PC-9 (cell line): ENCODE measurements around the gene SCD5. TPM values are rescaled to one million over a fixed set of nuclear protein-coding genes. Genes with fewer than 3 reads are reported as not detected.

ENCODE experiments used
- BruUV-seq: library from RNA; stranded (reverse); fragments of 400-500 nt; replicated peaks from 2 replicates; lab custom pipeline; 2021; lab: Mats Ljungman, UMichigan
- CTCF ChIA-PET: fragments of 300-600 bp; sonication (Branson Sonifier 250); formaldehyde crosslinking; loops from one replicate; lab custom pipeline; 2022; ENCODE audit warnings: antibody characterized with exemption; lab: Charles Lee
- POLR2A ChIA-PET: fragments of 300-600 bp; sonication (Branson Sonifier 250); formaldehyde crosslinking; loops from one replicate; lab custom pipeline; 2022; ENCODE audit warnings: antibody characterized with exemption; ENCODE audit not compliant: unreplicated experiment; lab: Charles Lee
- DNase-seq, 2 experiments: peaks; one replicate each; pipeline versions ENCODE4 v3.0.0 to v3.0.0-alpha.2; 2015 to 2022; ENCODE audit warnings: mixed read lengths in 1 of 2
- H2AFZ ChIP-seq: fragments of 200-600 bp; sonication (generic); 2 replicates; pipeline ENCODE4 v1.8.1; 2017; ENCODE audit warnings: antibody characterized with exemption
- H3F3A ChIP-seq: fragments of 200-600 bp; sonication (generic); 2 replicates; pipeline ENCODE4 v1.8.1; 2017; ENCODE audit warnings: antibody characterized with exemption, mild to moderate bottlenecking, low read depth; ENCODE audit not compliant: insufficient read depth
- H3K27ac ChIP-seq: fragments of 200-600 bp; sonication (generic); 2 replicates; pipeline ENCODE4 v1.6.1; 2016; ENCODE audit warnings: mixed run types
- H3K27me3 ChIP-seq: fragments of 200-600 bp; sonication (generic); 2 replicates; pipeline ENCODE4 v1.6.1; 2016; ENCODE audit warnings: low read depth, mixed run types; ENCODE audit not compliant: insufficient read depth
- H3K36me3 ChIP-seq: fragments of 200-600 bp; sonication (generic); 2 replicates; pipeline ENCODE4 v1.6.1; 2016; ENCODE audit warnings: low read depth, mixed run types
- H3K4me1 ChIP-seq: fragments of 200-600 bp; sonication (generic); replicated peaks from 2 replicates; pipeline ENCODE4 v1.6.1; 2016; ENCODE audit warnings: mixed run types; ENCODE audit not compliant: insufficient read depth
- H3K4me2 ChIP-seq: fragments of 200-600 bp; sonication (generic); 2 replicates; pipeline ENCODE4 v1.6.1; 2017; ENCODE audit warnings: mixed run types
- H3K4me3 ChIP-seq: fragments of 200-600 bp; sonication (generic); 2 replicates; pipeline ENCODE4 v1.6.1; 2016; ENCODE audit warnings: mixed run types
- H3K79me2 ChIP-seq: fragments of 200-600 bp; sonication (generic); 2 replicates; pipeline ENCODE4 v1.6.1; 2017; ENCODE audit warnings: low read depth, mixed run types
- H3K9me2 ChIP-seq: fragments of 200-600 bp; sonication (generic); 2 replicates; pipeline ENCODE4 v1.8.1; 2017; ENCODE audit warnings: mild to moderate bottlenecking; ENCODE audit not compliant: insufficient read depth
- H3K9me3 ChIP-seq: fragments of 200-600 bp; sonication (generic); 2 replicates; pipeline ENCODE4 v1.8.1; 2016; ENCODE audit warnings: low read depth; ENCODE audit not compliant: insufficient read depth
- H4K20me1 ChIP-seq: fragments of 200-600 bp; sonication (generic); 2 replicates; pipeline ENCODE4 v1.8.1; 2017; ENCODE audit not compliant: insufficient read depth
- EZH2 ChIP-seq: fragments of 200-600 bp; sonication (generic); IDR thresholded peaks from 2 replicates; pipeline ENCODE4 v1.8.0; 2017; ENCODE audit warnings: antibody characterized with exemption, low read depth
- intact Hi-C: fragments of 100-400 bp; cut with micrococcal nuclease; formaldehyde crosslinking; loops from one replicate; pipeline ENCODE4 v1.10.0; 2022; ENCODE audit not compliant: unreplicated experiment
- total RNA-seq: library from RNA; stranded (reverse); gene quantifications from 2 replicates; pipeline ENCODE4 v1.2.3, GENCODE V29; 2021
- TF ChIP-seq, protein P1 (sequence below): fragments of 200-600 bp; sonication (generic); conservative IDR thresholded peaks from 2 replicates; pipeline ENCODE4 v1.6.1; 2017; ENCODE audit warnings: mixed run types, antibody characterized with exemption, mild to moderate bottlenecking, moderate library complexity

Gene SCD5
- total RNA-seq, 1 experiment from 2014 or later, result 34.3 TPM

DNA sequence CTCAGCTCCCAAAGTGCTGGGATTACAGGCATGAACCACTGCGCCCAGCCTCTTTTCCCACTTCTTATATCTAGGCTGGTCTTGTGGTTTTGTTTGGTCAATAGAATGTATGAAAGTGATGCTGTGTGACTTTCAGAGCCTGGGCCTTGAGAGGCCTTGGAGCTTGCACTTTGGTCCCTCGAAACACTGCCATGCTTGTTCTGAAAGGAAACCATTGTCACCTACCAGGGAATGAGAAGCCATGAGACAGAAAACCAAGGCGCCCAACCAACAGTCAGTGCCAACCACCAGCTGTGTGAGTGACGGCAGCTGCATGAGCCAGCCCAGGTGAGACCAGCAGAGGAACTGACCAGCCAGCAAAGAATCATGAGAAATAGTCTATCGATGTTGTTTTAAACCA is 57.4 kb downstream of the SCD5 start:
- H4K20me1 ChIP-seq, result no peaks in the 10 kb centered on the region
- H3K36me3 ChIP-seq, result no peaks in the 10 kb centered on the region
- peaks cover 12% of the 10 kb centered on the region; the same call in 1 of the 2 replicates for H3F3A ChIP-seq
- H2AFZ ChIP-seq, result no peak overlapping the region
- BruUV-seq, result no TSS peak
- no peaks in the 10 kb centered on the region for H3K9me2 ChIP-seq
- H3K9me3 ChIP-seq, result no peaks in the 10 kb centered on the region
- H3K79me2 ChIP-seq, result 0 out of 2 replicates have a peak, but pooled peaks cover 2% of the 10 kb centered on the region
- DNase-seq, result no peak
- ChIA-PET CTCF (no interaction called here), POLR2A (no interaction called here)
- peaks cover 24% of the 10 kb centered on the region for H3K4me1 ChIP-seq
- no peak overlapping the region for H3K27ac ChIP-seq
- no peak for TF ChIP-seq EZH2
- intact Hi-C loops, result no loop called here
- H3K4me2 ChIP-seq, result no peak overlapping the region
- H3K4me3 ChIP-seq, result no peak overlapping the region
- no peaks in the 10 kb centered on the region for H3K27me3 ChIP-seq

DNA sequence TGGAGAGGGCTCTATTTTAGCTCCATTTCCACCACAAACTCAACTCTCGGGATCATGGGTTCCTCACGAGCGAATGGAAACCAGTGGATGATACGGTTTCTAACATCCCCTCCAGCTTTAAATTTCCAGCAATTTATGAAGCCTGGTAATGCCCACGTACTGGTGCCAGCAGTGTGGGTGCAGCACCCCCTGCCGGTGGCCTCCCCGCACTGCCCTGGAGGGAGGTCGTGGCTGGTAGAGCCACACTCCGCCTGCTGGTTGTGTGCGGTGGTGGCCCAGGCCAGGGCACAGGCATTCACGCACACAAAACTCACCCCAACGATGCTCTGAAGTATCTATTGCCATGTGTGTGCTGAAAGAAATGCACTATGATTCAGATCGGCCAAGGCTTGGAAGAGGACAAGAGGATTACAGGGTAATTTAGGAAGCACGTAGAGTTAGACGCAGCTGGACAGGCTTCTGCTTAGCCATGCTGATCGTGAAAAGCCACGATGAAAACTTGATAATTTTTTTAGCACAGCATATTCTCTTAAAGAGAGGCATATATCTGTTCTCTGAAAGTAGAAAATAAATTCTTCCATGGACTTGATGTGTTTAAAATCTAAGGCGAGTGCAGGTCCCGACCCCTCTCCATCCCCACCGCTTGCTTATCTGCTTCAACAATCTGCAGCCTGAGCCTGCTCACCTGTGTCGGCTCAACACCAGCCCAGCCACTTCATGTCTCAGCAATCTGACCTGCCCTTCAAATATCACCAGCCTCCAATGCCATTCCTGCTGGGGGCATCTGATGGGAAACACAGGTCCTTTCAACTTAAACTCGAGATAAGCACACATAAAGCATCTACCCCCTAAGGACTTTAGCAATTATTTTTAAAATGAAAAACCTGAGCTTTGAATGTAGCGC is 59.1 kb downstream of the SCD5 start:
- ChIA-PET CTCF (no interaction called here), POLR2A (no interaction called here)
- intact Hi-C loops, result loop anchor here (10.0 kb wide), 1 partner anchor 275 kb away; no protein-coding TSS in a partner anchor
- no peak for DNase-seq
- TF ChIP-seq, protein P1, sequence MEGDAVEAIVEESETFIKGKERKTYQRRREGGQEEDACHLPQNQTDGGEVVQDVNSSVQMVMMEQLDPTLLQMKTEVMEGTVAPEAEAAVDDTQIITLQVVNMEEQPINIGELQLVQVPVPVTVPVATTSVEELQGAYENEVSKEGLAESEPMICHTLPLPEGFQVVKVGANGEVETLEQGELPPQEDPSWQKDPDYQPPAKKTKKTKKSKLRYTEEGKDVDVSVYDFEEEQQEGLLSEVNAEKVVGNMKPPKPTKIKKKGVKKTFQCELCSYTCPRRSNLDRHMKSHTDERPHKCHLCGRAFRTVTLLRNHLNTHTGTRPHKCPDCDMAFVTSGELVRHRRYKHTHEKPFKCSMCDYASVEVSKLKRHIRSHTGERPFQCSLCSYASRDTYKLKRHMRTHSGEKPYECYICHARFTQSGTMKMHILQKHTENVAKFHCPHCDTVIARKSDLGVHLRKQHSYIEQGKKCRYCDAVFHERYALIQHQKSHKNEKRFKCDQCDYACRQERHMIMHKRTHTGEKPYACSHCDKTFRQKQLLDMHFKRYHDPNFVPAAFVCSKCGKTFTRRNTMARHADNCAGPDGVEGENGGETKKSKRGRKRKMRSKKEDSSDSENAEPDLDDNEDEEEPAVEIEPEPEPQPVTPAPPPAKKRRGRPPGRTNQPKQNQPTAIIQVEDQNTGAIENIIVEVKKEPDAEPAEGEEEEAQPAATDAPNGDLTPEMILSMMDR, result peak; percentile 51
- no peak for TF ChIP-seq EZH2
- Histone ChIP-seq H3K4me1 (peaks cover 8% of the 10 kb centered on the region), H2AFZ (no peak overlapping the region), H3K36me3 (no peaks in the 10 kb centered on the region), H3K27me3 (no peaks in the 10 kb centered on the region), H3K79me2 (0 out of 2 replicates have a peak, but pooled peaks cover 2% of the 10 kb centered on the region), H3K4me3 (no peak overlapping the region), H3F3A (peaks cover 4% of the 10 kb centered on the region; the same call in 1 of the 2 replicates), H3K9me3 (no peaks in the 10 kb centered on the region), H4K20me1 (no peaks in the 10 kb centered on the region), H3K4me2 (no peak overlapping the region), H3K27ac (no peak overlapping the region), H3K9me2 (no peaks in the 10 kb centered on the region)
- BruUV-seq, result no TSS peak

DNA sequence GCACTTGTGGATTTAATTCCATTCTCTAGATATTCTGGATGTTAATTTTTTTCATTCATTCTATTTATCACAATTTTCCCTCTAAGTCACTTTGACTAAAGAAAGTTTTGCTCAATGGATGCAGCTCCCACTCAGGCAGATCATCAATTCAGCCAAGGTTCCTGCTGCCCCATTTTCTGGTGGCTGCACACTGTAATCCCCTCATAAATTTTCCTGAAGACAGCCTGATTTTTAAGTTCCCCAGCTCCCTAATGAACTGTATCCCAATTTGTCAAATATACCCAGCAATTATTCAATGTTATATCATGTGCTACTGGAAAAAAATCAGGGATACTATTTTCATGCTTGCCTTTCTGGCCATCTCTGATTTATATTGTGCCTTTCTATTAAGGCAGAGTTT is 61.2 kb downstream of the SCD5 start:
- intact Hi-C loops, result loop anchor here (10.0 kb wide), 1 partner anchor 273 kb away; no protein-coding TSS in a partner anchor

More for the DNA sequence above, 61.2 kb downstream of the SCD5 start:
- TF ChIP-seq EZH2, result no peak
- TF ChIP-seq, protein P1, result no peak
- no peaks in the 10 kb centered on the region for H3K27me3 ChIP-seq
- ChIA-PET CTCF (no interaction called here), POLR2A (interaction anchor here (0.6 kb wide), 2 partner anchors 568 to 1285 kb away, joined by 4 to 8 read pairs; no protein-coding TSS in a partner anchor)
- no peaks in the 10 kb centered on the region for H4K20me1 ChIP-seq
- H3K27ac ChIP-seq, result no peak overlapping the region
- H3K36me3 ChIP-seq, result no peaks in the 10 kb centered on the region
- H3K4me1 ChIP-seq, result peaks cover 15% of the 10 kb centered on the region
- DNase-seq, result no peak
- H3F3A ChIP-seq, result no peaks in the 10 kb centered on the region
- no peaks in the 10 kb centered on the region for H3K79me2 ChIP-seq
- no TSS peak for BruUV-seq
- no peak overlapping the region for H3K4me2 ChIP-seq
- H3K9me2 ChIP-seq, result no peaks in the 10 kb centered on the region
- H3K9me3 ChIP-seq, result no peaks in the 10 kb centered on the region
- H3K4me3 ChIP-seq, result no peak overlapping the region
- H2AFZ ChIP-seq, result no peak overlapping the region
